Panc1 (cell line): ENCODE measurements around the gene RTN4IP1.
"Not testable (repeated sequence)": the region's sequence is repeated elsewhere in the genome, so short reads cannot be mapped to it uniquely, and the experiment has no call there.

Source experiments
- POLR2AphosphoS5 ChIP-seq: IDR thresholded peaks from 2 replicates; pipeline ENCODE4 v1.6.1; 2012; ENCODE audit warnings: mild to moderate bottlenecking, low read depth, low read length, moderate library complexity
- SIN3A ChIP-seq: IDR thresholded peaks from 2 replicates; pipeline ENCODE4 v1.6.1; 2012; ENCODE audit warnings: low read depth, mild to moderate bottlenecking, low read length, moderate library complexity, borderline replicate concordance; ENCODE audit not compliant: insufficient read depth
- TF ChIP-seq, protein P1 (sequence below): fragments of 450-650 bp; IDR thresholded peaks from 2 replicates; pipeline ENCODE4 v1.5.1; 2017; ENCODE audit warnings: mild to moderate bottlenecking
- TF ChIP-seq, protein P2 (sequence below), 2 experiments: IDR thresholded peaks; 2 replicates each; pipeline ENCODE4 v1.6.1; 2011 to 2012; ENCODE audit warnings: low read depth in 2 of 2, control low read depth in 1 of 2, low read length in 1 of 2, mild to moderate bottlenecking in 1 of 2, moderate library complexity in 1 of 2; ENCODE audit not compliant: insufficient read depth in 1 of 2

DNA sequence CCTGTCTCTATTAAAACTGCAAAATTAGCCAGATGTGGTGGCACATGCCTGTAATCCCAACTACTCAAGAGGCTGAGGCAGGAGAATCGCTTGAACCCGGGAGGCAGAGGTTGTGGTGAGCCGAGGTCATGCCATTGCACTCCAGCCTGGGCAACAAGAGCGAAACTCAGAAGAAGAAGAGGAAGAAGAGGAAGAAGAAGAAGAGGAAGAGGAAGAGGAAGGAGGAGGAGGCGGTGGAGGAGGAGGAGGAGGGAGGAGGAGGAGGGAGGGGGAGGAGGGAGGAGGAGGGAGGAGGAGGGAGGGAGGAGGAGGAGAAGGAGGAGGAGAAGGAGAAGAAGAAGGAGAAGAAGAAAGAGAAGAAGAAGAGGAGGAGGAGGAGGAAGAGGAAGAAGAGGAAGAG is 40.4 kb downstream of the RTN4IP1 start:
- TF ChIP-seq, protein P1, sequence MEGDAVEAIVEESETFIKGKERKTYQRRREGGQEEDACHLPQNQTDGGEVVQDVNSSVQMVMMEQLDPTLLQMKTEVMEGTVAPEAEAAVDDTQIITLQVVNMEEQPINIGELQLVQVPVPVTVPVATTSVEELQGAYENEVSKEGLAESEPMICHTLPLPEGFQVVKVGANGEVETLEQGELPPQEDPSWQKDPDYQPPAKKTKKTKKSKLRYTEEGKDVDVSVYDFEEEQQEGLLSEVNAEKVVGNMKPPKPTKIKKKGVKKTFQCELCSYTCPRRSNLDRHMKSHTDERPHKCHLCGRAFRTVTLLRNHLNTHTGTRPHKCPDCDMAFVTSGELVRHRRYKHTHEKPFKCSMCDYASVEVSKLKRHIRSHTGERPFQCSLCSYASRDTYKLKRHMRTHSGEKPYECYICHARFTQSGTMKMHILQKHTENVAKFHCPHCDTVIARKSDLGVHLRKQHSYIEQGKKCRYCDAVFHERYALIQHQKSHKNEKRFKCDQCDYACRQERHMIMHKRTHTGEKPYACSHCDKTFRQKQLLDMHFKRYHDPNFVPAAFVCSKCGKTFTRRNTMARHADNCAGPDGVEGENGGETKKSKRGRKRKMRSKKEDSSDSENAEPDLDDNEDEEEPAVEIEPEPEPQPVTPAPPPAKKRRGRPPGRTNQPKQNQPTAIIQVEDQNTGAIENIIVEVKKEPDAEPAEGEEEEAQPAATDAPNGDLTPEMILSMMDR = not testable (repeated sequence)
- TF ChIP-seq, protein P2, sequence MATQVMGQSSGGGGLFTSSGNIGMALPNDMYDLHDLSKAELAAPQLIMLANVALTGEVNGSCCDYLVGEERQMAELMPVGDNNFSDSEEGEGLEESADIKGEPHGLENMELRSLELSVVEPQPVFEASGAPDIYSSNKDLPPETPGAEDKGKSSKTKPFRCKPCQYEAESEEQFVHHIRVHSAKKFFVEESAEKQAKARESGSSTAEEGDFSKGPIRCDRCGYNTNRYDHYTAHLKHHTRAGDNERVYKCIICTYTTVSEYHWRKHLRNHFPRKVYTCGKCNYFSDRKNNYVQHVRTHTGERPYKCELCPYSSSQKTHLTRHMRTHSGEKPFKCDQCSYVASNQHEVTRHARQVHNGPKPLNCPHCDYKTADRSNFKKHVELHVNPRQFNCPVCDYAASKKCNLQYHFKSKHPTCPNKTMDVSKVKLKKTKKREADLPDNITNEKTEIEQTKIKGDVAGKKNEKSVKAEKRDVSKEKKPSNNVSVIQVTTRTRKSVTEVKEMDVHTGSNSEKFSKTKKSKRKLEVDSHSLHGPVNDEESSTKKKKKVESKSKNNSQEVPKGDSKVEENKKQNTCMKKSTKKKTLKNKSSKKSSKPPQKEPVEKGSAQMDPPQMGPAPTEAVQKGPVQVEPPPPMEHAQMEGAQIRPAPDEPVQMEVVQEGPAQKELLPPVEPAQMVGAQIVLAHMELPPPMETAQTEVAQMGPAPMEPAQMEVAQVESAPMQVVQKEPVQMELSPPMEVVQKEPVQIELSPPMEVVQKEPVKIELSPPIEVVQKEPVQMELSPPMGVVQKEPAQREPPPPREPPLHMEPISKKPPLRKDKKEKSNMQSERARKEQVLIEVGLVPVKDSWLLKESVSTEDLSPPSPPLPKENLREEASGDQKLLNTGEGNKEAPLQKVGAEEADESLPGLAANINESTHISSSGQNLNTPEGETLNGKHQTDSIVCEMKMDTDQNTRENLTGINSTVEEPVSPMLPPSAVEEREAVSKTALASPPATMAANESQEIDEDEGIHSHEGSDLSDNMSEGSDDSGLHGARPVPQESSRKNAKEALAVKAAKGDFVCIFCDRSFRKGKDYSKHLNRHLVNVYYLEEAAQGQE (IDR thresholded peaks at IDR 0.05; ENCODE audit: insufficient read depth in 1 of 2, low read depth in 2 of 2, low read length in 1 of 2) = not testable (repeated sequence)
- not testable (repeated sequence) for TF ChIP-seq POLR2AphosphoS5, SIN3A
